Measurements from ENCODE around the gene QRICH2.

The QRICH2 gene

GRCh38 chr17:76296186-76296585, 11.9 kb downstream of the QRICH2 start:
- ChIA-PET CTCF (interaction anchor here (0.6 to 1.9 kb wide), 2 partner anchors 16 to 102 kb away, joined by 3 to 13 read pairs; no protein-coding TSS in a partner anchor), POLR2A (no interaction called here)
- no peak for DNase-seq (ENCODE audit: extremely low spot score)
- TF ChIP-seq SUZ12 (IDR thresholded peaks at IDR 0.05) = no peak

DNA sequence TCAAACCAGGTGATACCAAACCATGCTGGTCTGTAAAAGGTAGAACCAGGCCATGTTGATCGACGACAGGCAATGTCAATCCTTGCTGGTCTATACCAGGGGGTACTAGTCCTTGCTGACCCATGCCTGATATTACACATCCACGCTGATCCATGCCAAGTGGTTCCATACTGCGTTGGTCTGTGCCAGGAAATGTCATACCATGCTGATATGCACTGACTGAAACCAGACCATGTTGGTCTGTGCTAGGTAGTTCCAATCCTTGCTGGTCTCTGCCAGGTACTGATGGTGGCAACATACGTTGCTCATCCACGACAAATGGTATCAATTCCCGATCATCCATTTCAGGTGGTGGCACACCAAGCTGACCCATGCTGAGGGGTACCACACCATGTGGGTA, 15.0 kb downstream of the QRICH2 start:
- TF ChIP-seq LEF1 (IDR thresholded peaks at IDR 0.05; ENCODE audit: borderline replicate concordance) = no peak
- TF ChIP-seq FOXK2 (IDR thresholded peaks at IDR 0.05) = no peak
- no peak for TF ChIP-seq L3MBTL2 (conservative IDR thresholded peaks at IDR 0.05)
- no peak for TF ChIP-seq BHLHE40 (IDR thresholded peaks at IDR 0.05; ENCODE audit: borderline replicate concordance)
- no peak for TF ChIP-seq NFRKB (IDR thresholded peaks at IDR 0.05)
- TF ChIP-seq FOXM1 (IDR thresholded peaks at IDR 0.05; ENCODE audit: borderline replicate concordance) = no peak
- no peak for TF ChIP-seq HDGF (IDR thresholded peaks at IDR 0.05; ENCODE audit: borderline replicate concordance)
- no peak for TF ChIP-seq SP1 (IDR thresholded peaks at IDR 0.05)
- TF ChIP-seq ARNT (IDR thresholded peaks at IDR 0.05) = no peak
- TF ChIP-seq ELF4 (IDR thresholded peaks at IDR 0.05) = no peak
- no peak for TF ChIP-seq ZNF384 (IDR thresholded peaks at IDR 0.05)
- no peak for TF ChIP-seq CTBP1 (IDR thresholded peaks at IDR 0.05; ENCODE audit: borderline replicate concordance)
- no peak for TF ChIP-seq TARDBP (IDR thresholded peaks at IDR 0.05)
- DNase-seq (ENCODE audit: extremely low spot score) = no peak
- ChIA-PET CTCF (no interaction called here), POLR2A (no interaction called here)

- ChIA-PET POLR2A (no interaction called here), CTCF (no interaction called here)
- no peak for DNase-seq (ENCODE audit: extremely low spot score)
- no peak for TF ChIP-seq HDGF (IDR thresholded peaks at IDR 0.05; ENCODE audit: borderline replicate concordance)
- TF ChIP-seq, protein P1, sequence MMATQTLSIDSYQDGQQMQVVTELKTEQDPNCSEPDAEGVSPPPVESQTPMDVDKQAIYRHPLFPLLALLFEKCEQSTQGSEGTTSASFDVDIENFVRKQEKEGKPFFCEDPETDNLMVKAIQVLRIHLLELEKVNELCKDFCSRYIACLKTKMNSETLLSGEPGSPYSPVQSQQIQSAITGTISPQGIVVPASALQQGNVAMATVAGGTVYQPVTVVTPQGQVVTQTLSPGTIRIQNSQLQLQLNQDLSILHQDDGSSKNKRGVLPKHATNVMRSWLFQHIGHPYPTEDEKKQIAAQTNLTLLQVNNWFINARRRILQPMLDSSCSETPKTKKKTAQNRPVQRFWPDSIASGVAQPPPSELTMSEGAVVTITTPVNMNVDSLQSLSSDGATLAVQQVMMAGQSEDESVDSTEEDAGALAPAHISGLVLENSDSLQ (IDR thresholded peaks at IDR 0.05) = no peak
- TF ChIP-seq FOXK2 (IDR thresholded peaks at IDR 0.05) = no peak
- TF ChIP-seq NFRKB (IDR thresholded peaks at IDR 0.05) = no peak
- no peak for TF ChIP-seq CTBP1 (IDR thresholded peaks at IDR 0.05; ENCODE audit: borderline replicate concordance)
- TF ChIP-seq ELF4 (IDR thresholded peaks at IDR 0.05) = no peak
- no peak for TF ChIP-seq ARNT (IDR thresholded peaks at IDR 0.05)
- TF ChIP-seq SP1 (IDR thresholded peaks at IDR 0.05) = no peak
- TF ChIP-seq L3MBTL2 (conservative IDR thresholded peaks at IDR 0.05) = no peak
- TF ChIP-seq ZNF384 (IDR thresholded peaks at IDR 0.05) = no peak
- no peak for TF ChIP-seq LEF1 (IDR thresholded peaks at IDR 0.05; ENCODE audit: borderline replicate concordance)
- TF ChIP-seq BHLHE40 (IDR thresholded peaks at IDR 0.05; ENCODE audit: borderline replicate concordance) = no peak
- no peak for TF ChIP-seq TARDBP (IDR thresholded peaks at IDR 0.05)
- no peak for TF ChIP-seq FOXM1 (IDR thresholded peaks at IDR 0.05; ENCODE audit: borderline replicate concordance)
- no peak for TF ChIP-seq FOXA1 (IDR thresholded peaks at IDR 0.05)
- no peak for TF ChIP-seq SUZ12 (IDR thresholded peaks at IDR 0.05)
Observed at GRCh38 chr17:76292567-76292966, 15.5 kb downstream of the QRICH2 start.

GRCh38 chr17:76281573-76282371, 26.3 kb downstream of the QRICH2 start:
- TF ChIP-seq SUZ12 (IDR thresholded peaks at IDR 0.05) = no peak
- no peak for TF ChIP-seq L3MBTL2 (conservative IDR thresholded peaks at IDR 0.05)
- TF ChIP-seq ARNT (IDR thresholded peaks at IDR 0.05) = no peak
- no peak for TF ChIP-seq CTBP1 (IDR thresholded peaks at IDR 0.05; ENCODE audit: borderline replicate concordance)
- TF ChIP-seq, protein P1 (IDR thresholded peaks at IDR 0.05) = no peak
- TF ChIP-seq ELF4 (IDR thresholded peaks at IDR 0.05) = no peak
- TF ChIP-seq SP1 (IDR thresholded peaks at IDR 0.05) = no peak
- no peak for TF ChIP-seq FOXM1 (IDR thresholded peaks at IDR 0.05; ENCODE audit: borderline replicate concordance)
- no peak for TF ChIP-seq FOXK2 (IDR thresholded peaks at IDR 0.05)
- TF ChIP-seq NFRKB (IDR thresholded peaks at IDR 0.05) = no peak
- TF ChIP-seq ZNF384 (IDR thresholded peaks at IDR 0.05) = no peak
- no peak for TF ChIP-seq TARDBP (IDR thresholded peaks at IDR 0.05)
- no peak for TF ChIP-seq HDGF (IDR thresholded peaks at IDR 0.05; ENCODE audit: borderline replicate concordance)
- TF ChIP-seq LEF1 (IDR thresholded peaks at IDR 0.05; ENCODE audit: borderline replicate concordance) = no peak
- POLR2A ChIA-PET = interaction anchor here (3.7 kb wide), 1 partner anchor 15 kb away, joined by 14 read pairs; no protein-coding TSS in a partner anchor
- CTCF ChIA-PET = interaction anchor here (0.9 to 2.6 kb wide), 3 partner anchors 102 to 157 kb away, joined by 3 to 12 read pairs (median 3); no protein-coding TSS in a partner anchor

GRCh38 chr17:76280650-76281049, 27.4 kb downstream of the QRICH2 start:
- DNase-seq (ENCODE audit: extremely low spot score) = no peak
- POLR2A ChIA-PET = interaction anchor here (1.2 to 3.7 kb wide), 2 partner anchors 12 to 13 kb away, joined by 3 to 14 read pairs; no protein-coding TSS in a partner anchor
- CTCF ChIA-PET = interaction anchor here (0.9 to 2.6 kb wide), 10 partner anchors 15 to 278 kb away, joined by 3 to 13 read pairs (median 4); no protein-coding TSS in a partner anchor
- TF ChIP-seq NFRKB (IDR thresholded peaks at IDR 0.05) (no peak), FOXM1 (IDR thresholded peaks at IDR 0.05; ENCODE audit: borderline replicate concordance) (no peak), SP1 (IDR thresholded peaks at IDR 0.05) (no peak)

More at GRCh38 chr17:76281573-76282371, 26.3 kb downstream of the QRICH2 start:
- no peak for DNase-seq (ENCODE audit: extremely low spot score)

- no peak for DNase-seq (ENCODE audit: extremely low spot score)
- TF ChIP-seq HDGF (IDR thresholded peaks at IDR 0.05; ENCODE audit: borderline replicate concordance) = no peak
- no peak for TF ChIP-seq LEF1 (IDR thresholded peaks at IDR 0.05; ENCODE audit: borderline replicate concordance)
- TF ChIP-seq TARDBP (IDR thresholded peaks at IDR 0.05) = no peak
- TF ChIP-seq ELF4 (IDR thresholded peaks at IDR 0.05) = no peak
- no peak for TF ChIP-seq CTBP1 (IDR thresholded peaks at IDR 0.05; ENCODE audit: borderline replicate concordance)
- no peak for TF ChIP-seq BHLHE40 (IDR thresholded peaks at IDR 0.05; ENCODE audit: borderline replicate concordance)
- no peak for TF ChIP-seq SP1 (IDR thresholded peaks at IDR 0.05)
- TF ChIP-seq FOXM1 (IDR thresholded peaks at IDR 0.05; ENCODE audit: borderline replicate concordance) = no peak
- no peak for TF ChIP-seq ZNF384 (IDR thresholded peaks at IDR 0.05)
- TF ChIP-seq SUZ12 (IDR thresholded peaks at IDR 0.05) = no peak
- ChIA-PET CTCF (interaction anchor here (0.6 to 2.6 kb wide), 37 partner anchors 8 to 277 kb away, joined by 3 to 29 read pairs (median 4); partner anchors contain the start of gene EXOC7), POLR2A (interaction anchor here (1.0 to 3.7 kb wide), 5 partner anchors 11 to 158 kb away, joined by 3 to 14 read pairs (median 3); partner anchors contain the start of gene UBALD2)
Observed at GRCh38 chr17:76279742-76280287, 28.3 kb downstream of the QRICH2 start.
